ENCODE measurements around the gene ARHGAP12.
A peak's percentile ranks its signal among the peaks of the same experiment; 100 is the strongest.

ARHGAP12 gene

GRCh38 chr10:31947144-31947926 lies 18.7 kb upstream of the ARHGAP12 start:
- H3K4me3 ChIP-seq (ENCODE audit: low read depth, low read length, poor library complexity, severe bottlenecking): peak overlapping the region; percentile 19
- H3K79me2 ChIP-seq (ENCODE audit: insufficient read depth, low read length): no peaks in the 10 kb centered on the region
- peak overlapping the region; percentile 100 for H2AFZ ChIP-seq (ENCODE audit: low read length)
- no peaks in the 10 kb centered on the region for H4K20me1 ChIP-seq (ENCODE audit: insufficient read depth, low read length)
- no peaks in the 10 kb centered on the region for H3K9me2 ChIP-seq (ENCODE audit: low read depth, low read length)
- peak overlapping the region; percentile 62 for H3K4me2 ChIP-seq (ENCODE audit: low read length)
- no peaks in the 10 kb centered on the region for H3K27me3 ChIP-seq (ENCODE audit: insufficient read depth, low read length)
- H3K27ac ChIP-seq (ENCODE audit: low read depth, low read length, poor library complexity, severe bottlenecking): peak overlapping the region; percentile 68
- peaks cover 8% of the 10 kb centered on the region for H3K9me3 ChIP-seq (ENCODE audit: low read length)
- H3K36me3 ChIP-seq (ENCODE audit: insufficient read depth, low read length): no peaks in the 10 kb centered on the region; the same call in 1 of the 2 replicates
- TF ChIP-seq EZH2 (IDR thresholded peaks at IDR 0.05; ENCODE audit: borderline replicate concordance, low read length) (no peak), CTCF (IDR thresholded peaks at IDR 0.05; ENCODE audit: low read length) (peak; percentile 53; the same call in 1 of the 2 replicates)
- H3K4me1 ChIP-seq (ENCODE audit: insufficient read depth, low read length, severe bottlenecking): peaks cover 22% of the 10 kb centered on the region
- peak overlapping the region; percentile 47 for H3K9ac ChIP-seq (ENCODE audit: low read length)
- H3F3A ChIP-seq (ENCODE audit: insufficient read depth, low read length): peaks cover 4% of the 10 kb centered on the region

GRCh38 chr10:31945392-31945791 lies 16.8 kb upstream of the ARHGAP12 start:
- Histone ChIP-seq H3K4me3 (ENCODE audit: low read depth, low read length, poor library complexity, severe bottlenecking) (no peak overlapping the region), H2AFZ (ENCODE audit: low read length) (0 out of 2 replicates have a peak overlapping the region, but pooled peaks have one; percentile 25), H3K4me1 (ENCODE audit: insufficient read depth, low read length, severe bottlenecking) (peaks cover 35% of the 10 kb centered on the region), H3K9me2 (ENCODE audit: low read depth, low read length) (no peaks in the 10 kb centered on the region), H4K20me1 (ENCODE audit: insufficient read depth, low read length) (no peaks in the 10 kb centered on the region), H3F3A (ENCODE audit: insufficient read depth, low read length) (peaks cover 4% of the 10 kb centered on the region), H3K36me3 (ENCODE audit: insufficient read depth, low read length) (no peaks in the 10 kb centered on the region), H3K4me2 (ENCODE audit: low read length) (no peak overlapping the region), H3K27me3 (ENCODE audit: insufficient read depth, low read length) (no peaks in the 10 kb centered on the region), H3K27ac (ENCODE audit: low read depth, low read length, poor library complexity, severe bottlenecking) (no peak overlapping the region), H3K79me2 (ENCODE audit: insufficient read depth, low read length) (no peaks in the 10 kb centered on the region), H3K9ac (ENCODE audit: low read length) (no peak overlapping the region), H3K9me3 (ENCODE audit: low read length) (no peaks in the 10 kb centered on the region)
- no peak for TF ChIP-seq CTCF (IDR thresholded peaks at IDR 0.05; ENCODE audit: low read length)
- no peak for TF ChIP-seq EZH2 (IDR thresholded peaks at IDR 0.05; ENCODE audit: borderline replicate concordance, low read length)

- Histone ChIP-seq H3K4me1 (ENCODE audit: insufficient read depth, low read length, severe bottlenecking) (peaks cover 42% of the 10 kb centered on the region), H3K9ac (ENCODE audit: low read length) (no peak overlapping the region), H3K4me2 (ENCODE audit: low read length) (no peak overlapping the region), H2AFZ (ENCODE audit: low read length) (no peak overlapping the region), H3K36me3 (ENCODE audit: insufficient read depth, low read length) (no peaks in the 10 kb centered on the region), H3K27ac (ENCODE audit: low read depth, low read length, poor library complexity, severe bottlenecking) (no peak overlapping the region), H3K79me2 (ENCODE audit: insufficient read depth, low read length) (no peaks in the 10 kb centered on the region), H3F3A (ENCODE audit: insufficient read depth, low read length) (peaks cover 4% of the 10 kb centered on the region), H4K20me1 (ENCODE audit: insufficient read depth, low read length) (no peaks in the 10 kb centered on the region), H3K9me2 (ENCODE audit: low read depth, low read length) (no peaks in the 10 kb centered on the region), H3K4me3 (ENCODE audit: low read depth, low read length, poor library complexity, severe bottlenecking) (no peak overlapping the region), H3K27me3 (ENCODE audit: insufficient read depth, low read length) (no peaks in the 10 kb centered on the region), H3K9me3 (ENCODE audit: low read length) (no peaks in the 10 kb centered on the region)
- TF ChIP-seq EZH2 (IDR thresholded peaks at IDR 0.05; ENCODE audit: borderline replicate concordance, low read length) (no peak), CTCF (IDR thresholded peaks at IDR 0.05; ENCODE audit: low read length) (no peak)
Observed at GRCh38 chr10:31944071-31944433, 15.4 kb upstream of the ARHGAP12 start.
